GM12875 (cell line): ENCODE measurements around the gene CNR2.

ENCODE experiments used
- H3K4me3 ChIP-seq: one replicate; pipeline ENCODE4 v1.5.1; 2011; ENCODE audit warnings: low read depth, low read length, control low read depth
- TF ChIP-seq, protein P1 (sequence below): IDR thresholded peaks from 2 replicates; pipeline ENCODE4 v1.5.1; 2011; ENCODE audit warnings: low read depth, mild to moderate bottlenecking, control low read depth, inconsistent platforms, low read length, moderate library complexity, borderline replicate concordance; ENCODE audit not compliant: insufficient read depth

Gene CNR2

GRCh38 chr1:23879809-23880208, 33.4 kb downstream of the CNR2 start:
- H3K4me3 ChIP-seq = no peak overlapping the region

GRCh38 chr1:23878668-23879067, 34.5 kb downstream of the CNR2 start:
- TF ChIP-seq, protein P1, sequence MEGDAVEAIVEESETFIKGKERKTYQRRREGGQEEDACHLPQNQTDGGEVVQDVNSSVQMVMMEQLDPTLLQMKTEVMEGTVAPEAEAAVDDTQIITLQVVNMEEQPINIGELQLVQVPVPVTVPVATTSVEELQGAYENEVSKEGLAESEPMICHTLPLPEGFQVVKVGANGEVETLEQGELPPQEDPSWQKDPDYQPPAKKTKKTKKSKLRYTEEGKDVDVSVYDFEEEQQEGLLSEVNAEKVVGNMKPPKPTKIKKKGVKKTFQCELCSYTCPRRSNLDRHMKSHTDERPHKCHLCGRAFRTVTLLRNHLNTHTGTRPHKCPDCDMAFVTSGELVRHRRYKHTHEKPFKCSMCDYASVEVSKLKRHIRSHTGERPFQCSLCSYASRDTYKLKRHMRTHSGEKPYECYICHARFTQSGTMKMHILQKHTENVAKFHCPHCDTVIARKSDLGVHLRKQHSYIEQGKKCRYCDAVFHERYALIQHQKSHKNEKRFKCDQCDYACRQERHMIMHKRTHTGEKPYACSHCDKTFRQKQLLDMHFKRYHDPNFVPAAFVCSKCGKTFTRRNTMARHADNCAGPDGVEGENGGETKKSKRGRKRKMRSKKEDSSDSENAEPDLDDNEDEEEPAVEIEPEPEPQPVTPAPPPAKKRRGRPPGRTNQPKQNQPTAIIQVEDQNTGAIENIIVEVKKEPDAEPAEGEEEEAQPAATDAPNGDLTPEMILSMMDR = no peak
- no peak overlapping the region for H3K4me3 ChIP-seq

More at GRCh38 chr1:23879809-23880208, 33.4 kb downstream of the CNR2 start:
- TF ChIP-seq, protein P1 = no peak

- TF ChIP-seq, protein P1 = no peak
- no peak overlapping the region for H3K4me3 ChIP-seq
These were observed 37.8 kb downstream of the CNR2 start for GRCh38 chr1:23875382-23875781.

- no peak overlapping the region for H3K4me3 ChIP-seq
- TF ChIP-seq, protein P1 = no peak
These were observed 40.7 kb downstream of the CNR2 start for GRCh38 chr1:23872421-23872820.

DNA sequence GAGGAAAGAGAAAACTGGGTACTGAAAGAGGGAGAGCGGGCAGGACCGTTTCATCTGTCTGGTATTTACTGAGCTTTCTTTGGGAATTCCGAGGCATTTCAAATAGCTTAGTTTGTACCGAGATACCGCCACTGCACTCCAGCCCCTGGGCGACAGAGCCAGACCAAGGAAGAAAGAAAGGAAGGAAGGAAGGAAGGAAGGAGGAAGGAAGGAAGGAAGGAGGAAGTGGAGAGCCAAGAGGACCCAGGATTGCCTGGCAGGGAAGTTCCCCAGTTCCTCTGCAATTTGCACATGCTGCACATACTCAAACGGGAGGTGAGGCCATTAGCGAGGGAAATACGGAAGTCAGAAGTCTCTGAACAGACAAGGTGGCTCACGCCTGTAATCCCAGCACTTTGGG, 44.1 kb downstream of the CNR2 start:
- TF ChIP-seq, protein P1 = no peak
- H3K4me3 ChIP-seq = peak overlapping the region; percentile 97

- TF ChIP-seq, protein P1 = no peak
- peak overlapping the region; percentile 97 for H3K4me3 ChIP-seq
These were observed 44.6 kb downstream of the CNR2 start for GRCh38 chr1:23868557-23869016.

DNA sequence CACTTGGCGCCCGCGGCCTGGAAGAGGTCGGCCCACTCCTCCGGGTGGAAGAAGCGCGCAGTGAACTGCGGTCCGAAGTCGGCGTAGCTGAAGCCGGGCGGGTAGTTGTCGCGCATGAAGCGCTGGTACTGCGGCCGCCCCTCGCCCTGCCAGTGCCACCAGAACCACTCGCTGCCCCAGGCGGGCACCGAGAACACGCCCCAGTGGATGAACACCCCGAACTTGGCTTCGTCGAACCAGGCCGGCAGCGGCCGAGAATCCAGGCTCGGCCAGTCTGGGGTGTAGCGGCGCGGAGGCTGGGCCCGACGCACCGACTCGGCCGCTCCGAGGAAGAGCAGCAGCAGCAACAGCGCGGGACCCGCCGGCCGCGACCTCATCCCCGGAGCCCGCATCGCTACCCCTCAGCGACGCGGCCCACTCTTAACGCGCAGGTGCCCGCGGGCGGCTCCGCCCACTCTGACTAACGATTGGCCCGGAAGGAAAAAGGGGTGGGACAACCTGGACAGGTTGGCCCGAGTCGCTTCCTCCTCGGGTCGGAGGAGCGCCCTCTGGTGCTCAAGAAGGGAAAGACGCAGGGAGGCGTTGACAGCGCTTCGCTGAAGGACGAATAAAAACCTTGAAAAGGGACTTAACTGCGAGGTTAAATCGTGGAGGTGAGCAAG, 45.1 kb downstream of the CNR2 start, which contains the start of gene FUCA1:
Gene FUCA1, minus strand, starts transcription at position 396 of the 662 bp plus-strand sequence. Its CDS starts 4 bp downstream, at position 392.
- TF ChIP-seq, protein P1 = peak; percentile 93
- H3K4me3 ChIP-seq = peak within 1 kb of the TSS; percentile 97
